K562 (cell line): ENCODE measurements around the gene RNPEP.

Source experiments
- BRF2 ChIP-seq: IDR thresholded peaks from 3 replicates; pipeline ENCODE4 v1.6.1; 2011; ENCODE audit warnings: borderline replicate concordance, mild to moderate bottlenecking; ENCODE audit not compliant: insufficient read length, insufficient read depth
- CTCF ChIP-seq, 3 experiments: IDR thresholded peaks in 2 of 3; conservative IDR thresholded peaks in 1 of 3; 2 replicates each; pipeline ENCODE4 v1.5.1; 2011 to 2012; ENCODE audit warnings: low read length in 3 of 3, mild to moderate bottlenecking in 3 of 3, control low read depth in 2 of 3, improper control_type of control experiment in 1 of 3, inconsistent platforms in 1 of 3, low read depth in 1 of 3, mixed read lengths in 1 of 3, moderate library complexity in 1 of 3; ENCODE audit not compliant: insufficient read depth in 2 of 3
- EP300 ChIP-seq: IDR thresholded peaks from 2 replicates; pipeline ENCODE4 v1.6.1; 2012; ENCODE audit warnings: low read length, improper control_type of control experiment
- JUND ChIP-seq, 2 experiments: IDR thresholded peaks; 2 replicates in 1 of 2; 3 replicates in 1 of 2; pipeline ENCODE4 v1.6.1; 2011; ENCODE audit warnings: borderline replicate concordance in 2 of 2, low read depth in 2 of 2, low read length in 2 of 2, improper control_type of control experiment in 1 of 2, missing biosample characterization in 1 of 2, missing genetic modification characterization in 1 of 2, missing genetic modification reagents in 1 of 2
- KDM1A ChIP-seq, 2 experiments: fragments of 450-650 bp; IDR thresholded peaks; 2 replicates each; pipeline ENCODE4 v1.6.1; 2016; ENCODE audit warnings: mild to moderate bottlenecking in 2 of 2
- L3MBTL2 ChIP-seq: fragments of 450-650 bp; IDR thresholded peaks from 2 replicates; pipeline ENCODE4 v1.6.1; 2016; ENCODE audit warnings: mild to moderate bottlenecking, moderate library complexity
- MAFK ChIP-seq: IDR thresholded peaks from 2 replicates; pipeline ENCODE4 v1.6.1; 2011; ENCODE audit warnings: low read length, improper control_type of control experiment
- SIX5 ChIP-seq, 2 experiments: IDR thresholded peaks; 2 replicates each; pipeline ENCODE4 v1.6.1; 2011; ENCODE audit warnings: low read length in 2 of 2, borderline replicate concordance in 1 of 2, low read depth in 1 of 2, mild to moderate bottlenecking in 1 of 2, moderate library complexity in 1 of 2; ENCODE audit not compliant: insufficient read depth in 1 of 2
- SMARCB1 ChIP-seq: IDR thresholded peaks from 2 replicates; pipeline ENCODE4 v1.6.1; 2011; ENCODE audit warnings: improper control_type of control experiment, low read depth; ENCODE audit not compliant: insufficient read length
- SMARCC2 ChIP-seq: fragments of 450-650 bp; IDR thresholded peaks from 2 replicates; pipeline ENCODE4 v1.6.1; 2017; ENCODE audit warnings: antibody characterized with exemption, moderate library complexity, mild to moderate bottlenecking, low read depth
- SRF ChIP-seq, 2 experiments: fragments of 250-450, 450-650 bp in 1 of 2; sonication (Bioruptor Pico) in 1 of 2; sonication (generic) in 1 of 2; formaldehyde crosslinking; IDR thresholded peaks; 2 replicates each; pipeline versions ENCODE4 v1.5.0 to v1.5.1; 2020 to 2022; ENCODE audit warnings: mild to moderate bottlenecking in 1 of 2, missing genetic modification reagents in 1 of 2
- ZNF644 ChIP-seq: fragments of 200-800 bp; sonication (Bioruptor generic); IDR thresholded peaks from 2 replicates; pipeline ENCODE4 v1.6.1; 2016; ENCODE audit warnings: low read depth, missing genetic modification characterization, missing compliant biosample characterization
- TF ChIP-seq, protein P1 (sequence below): sonication (generic); formaldehyde crosslinking; IDR thresholded peaks from 2 replicates; pipeline ENCODE4 v1.8.1; 2022; ENCODE audit warnings: missing genetic modification reagents
- TF ChIP-seq, protein P2 (sequence below): sonication (generic); formaldehyde crosslinking; IDR thresholded peaks from 2 replicates; pipeline ENCODE4 v1.8.1; 2023; ENCODE audit warnings: mild to moderate bottlenecking, missing genetic modification reagents

- TF ChIP-seq SRF (CRISPR knock-in tag; IDR thresholded peaks at IDR 0.05) (no peak), L3MBTL2 (no peak), JUND (IDR thresholded peaks at IDR 0.05; ENCODE audit: borderline replicate concordance, low read depth, low read length) (no peak), JUND (tag; IDR thresholded peaks at IDR 0.05; ENCODE audit: borderline replicate concordance, low read depth, low read length) (no peak), CTCF (IDR thresholded peaks at IDR 0.05 in 2 of 3, conservative IDR thresholded peaks at IDR 0.05 in 1 of 3; ENCODE audit: insufficient read depth in 2 of 3, low read depth in 1 of 3, low read length in 3 of 3) (no peak), SMARCC2 (no peak), KDM1A (IDR thresholded peaks at IDR 0.05) (no peak), EP300 (no peak), MAFK (no peak), ZNF644 (tag) (no peak), BRF2 (no peak), SIX5 (IDR thresholded peaks at IDR 0.05; ENCODE audit: borderline replicate concordance in 1 of 2, insufficient read depth in 1 of 2, low read depth in 1 of 2, low read length in 2 of 2) (no peak), SMARCB1 (no peak)
- TF ChIP-seq, protein P1, sequence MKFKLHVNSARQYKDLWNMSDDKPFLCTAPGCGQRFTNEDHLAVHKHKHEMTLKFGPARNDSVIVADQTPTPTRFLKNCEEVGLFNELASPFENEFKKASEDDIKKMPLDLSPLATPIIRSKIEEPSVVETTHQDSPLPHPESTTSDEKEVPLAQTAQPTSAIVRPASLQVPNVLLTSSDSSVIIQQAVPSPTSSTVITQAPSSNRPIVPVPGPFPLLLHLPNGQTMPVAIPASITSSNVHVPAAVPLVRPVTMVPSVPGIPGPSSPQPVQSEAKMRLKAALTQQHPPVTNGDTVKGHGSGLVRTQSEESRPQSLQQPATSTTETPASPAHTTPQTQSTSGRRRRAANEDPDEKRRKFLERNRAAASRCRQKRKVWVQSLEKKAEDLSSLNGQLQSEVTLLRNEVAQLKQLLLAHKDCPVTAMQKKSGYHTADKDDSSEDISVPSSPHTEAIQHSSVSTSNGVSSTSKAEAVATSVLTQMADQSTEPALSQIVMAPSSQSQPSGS, result no peak
- TF ChIP-seq, protein P2, sequence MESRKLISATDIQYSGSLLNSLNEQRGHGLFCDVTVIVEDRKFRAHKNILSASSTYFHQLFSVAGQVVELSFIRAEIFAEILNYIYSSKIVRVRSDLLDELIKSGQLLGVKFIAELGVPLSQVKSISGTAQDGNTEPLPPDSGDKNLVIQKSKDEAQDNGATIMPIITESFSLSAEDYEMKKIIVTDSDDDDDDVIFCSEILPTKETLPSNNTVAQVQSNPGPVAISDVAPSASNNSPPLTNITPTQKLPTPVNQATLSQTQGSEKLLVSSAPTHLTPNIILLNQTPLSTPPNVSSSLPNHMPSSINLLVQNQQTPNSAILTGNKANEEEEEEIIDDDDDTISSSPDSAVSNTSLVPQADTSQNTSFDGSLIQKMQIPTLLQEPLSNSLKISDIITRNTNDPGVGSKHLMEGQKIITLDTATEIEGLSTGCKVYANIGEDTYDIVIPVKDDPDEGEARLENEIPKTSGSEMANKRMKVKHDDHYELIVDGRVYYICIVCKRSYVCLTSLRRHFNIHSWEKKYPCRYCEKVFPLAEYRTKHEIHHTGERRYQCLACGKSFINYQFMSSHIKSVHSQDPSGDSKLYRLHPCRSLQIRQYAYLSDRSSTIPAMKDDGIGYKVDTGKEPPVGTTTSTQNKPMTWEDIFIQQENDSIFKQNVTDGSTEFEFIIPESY, result no peak
Observed at GRCh38 chr1:202012544-202013478, 30.4 kb downstream of the RNPEP start.
